Thoracic aorta (tissue), 2 donors: ENCODE measurements around the gene DIAPH1. TPM values are rescaled to one million over a fixed set of nuclear protein-coding genes. Genes with fewer than 3 reads are reported as not detected.
A peak's percentile ranks its signal among the peaks of the same experiment; 100 is the strongest.

Experiments used
- ATAC-seq: fragments of 150-250 bp; one replicate; pipeline ENCODE4 v1.8.0; 2017; ENCODE audit warnings: low read depth; ENCODE audit not compliant: insufficient number of reproducible peaks, low FRiP score
- DNase-seq: peaks from one replicate; pipeline ENCODE4 v3.0.0-alpha.2; 2020; ENCODE audit warnings: low spot score
- H3K27ac ChIP-seq, 2 donors: fragments of 200-600 bp; sonication (generic); 1 replicate in 1 of 2; 2 replicates in 1 of 2; pipeline ENCODE4 v1.5.1; 2016; ENCODE audit warnings: mild to moderate bottlenecking in 2 of 2, moderate library complexity in 2 of 2
- H3K27me3 ChIP-seq: fragments of 200-600 bp; sonication (generic); replicated peaks from 2 replicates; pipeline ENCODE4 v1.6.0; 2016; ENCODE audit warnings: mild to moderate bottlenecking; ENCODE audit not compliant: insufficient read depth
- H3K36me3 ChIP-seq: fragments of 200-600 bp; sonication (generic); one replicate; pipeline ENCODE4 v1.5.1; 2016
- H3K4me1 ChIP-seq, 2 donors: fragments of 200-600 bp; sonication (generic); 1 replicate in 1 of 2; 2 replicates in 1 of 2; pipeline versions ENCODE4 v1.5.1 to v1.6.0; 2016; ENCODE audit warnings: low read depth in 2 of 2, mild to moderate bottlenecking in 1 of 2; ENCODE audit not compliant: control insufficient read depth in 1 of 2
- H3K4me3 ChIP-seq: fragments of 200-600 bp; sonication (generic); 2 replicates; pipeline ENCODE4 v1.5.1; 2016; ENCODE audit warnings: mild to moderate bottlenecking
- H3K9me3 ChIP-seq: fragments of 200-600 bp; sonication (generic); 2 replicates; pipeline ENCODE4 v1.5.1; 2016
- total RNA-seq, 2 donors: library from RNA; depleted of rRNA; stranded (reverse); fragments of >200 nt; gene quantifications; one replicate each; pipeline versions ENCODE4 v1.1.0 to v1.2.3, GENCODE V29; 2016
- TF ChIP-seq, protein P1 (sequence below): fragments of 200-600 bp; sonication (generic); IDR thresholded peaks from one replicate; pipeline ENCODE4 v1.5.1; 2019; ENCODE audit warnings: antibody characterized with exemption

DIAPH1 gene
- total RNA-seq, 2 donors from 2014 or later: 91.0 to 93.1 TPM

GRCh38 chr5:141495453-141495811 lies 123.4 kb downstream of the DIAPH1 start:
- no peak for DNase-seq
- no peak overlapping the region for H3K4me3 ChIP-seq
- H3K27ac ChIP-seq: no peak overlapping the region
- H3K4me1 ChIP-seq: peaks cover 9 to 29% of the 10 kb centered on the region in 2 donors
- ATAC-seq: no peak
- TF ChIP-seq, protein P1, sequence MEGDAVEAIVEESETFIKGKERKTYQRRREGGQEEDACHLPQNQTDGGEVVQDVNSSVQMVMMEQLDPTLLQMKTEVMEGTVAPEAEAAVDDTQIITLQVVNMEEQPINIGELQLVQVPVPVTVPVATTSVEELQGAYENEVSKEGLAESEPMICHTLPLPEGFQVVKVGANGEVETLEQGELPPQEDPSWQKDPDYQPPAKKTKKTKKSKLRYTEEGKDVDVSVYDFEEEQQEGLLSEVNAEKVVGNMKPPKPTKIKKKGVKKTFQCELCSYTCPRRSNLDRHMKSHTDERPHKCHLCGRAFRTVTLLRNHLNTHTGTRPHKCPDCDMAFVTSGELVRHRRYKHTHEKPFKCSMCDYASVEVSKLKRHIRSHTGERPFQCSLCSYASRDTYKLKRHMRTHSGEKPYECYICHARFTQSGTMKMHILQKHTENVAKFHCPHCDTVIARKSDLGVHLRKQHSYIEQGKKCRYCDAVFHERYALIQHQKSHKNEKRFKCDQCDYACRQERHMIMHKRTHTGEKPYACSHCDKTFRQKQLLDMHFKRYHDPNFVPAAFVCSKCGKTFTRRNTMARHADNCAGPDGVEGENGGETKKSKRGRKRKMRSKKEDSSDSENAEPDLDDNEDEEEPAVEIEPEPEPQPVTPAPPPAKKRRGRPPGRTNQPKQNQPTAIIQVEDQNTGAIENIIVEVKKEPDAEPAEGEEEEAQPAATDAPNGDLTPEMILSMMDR: no peak
- H3K27me3 ChIP-seq: no peaks in the 10 kb centered on the region
- peaks cover 4% of the 10 kb centered on the region for H3K36me3 ChIP-seq
- no peaks in the 10 kb centered on the region for H3K9me3 ChIP-seq

GRCh38 chr5:141494761-141495452 lies 123.9 kb downstream of the DIAPH1 start:
- ATAC-seq: no peak
- H3K4me3 ChIP-seq: peak overlapping the region; percentile 10
- peaks cover 4% of the 10 kb centered on the region for H3K36me3 ChIP-seq
- TF ChIP-seq, protein P1: no peak
- peaks cover 9 to 32% of the 10 kb centered on the region in 2 donors for H3K4me1 ChIP-seq
- no peaks in the 10 kb centered on the region for H3K9me3 ChIP-seq
- no peaks in the 10 kb centered on the region for H3K27me3 ChIP-seq
- H3K27ac ChIP-seq: no peak overlapping the region
- no peak for DNase-seq

- ATAC-seq (no peak), DNase-seq (no peak)
- Histone ChIP-seq H3K27me3 (no peaks in the 10 kb centered on the region), H3K4me3 (peak overlapping the region; percentile 10), H3K4me1 (peaks cover 16 to 43% of the 10 kb centered on the region in 2 donors), H3K9me3 (no peaks in the 10 kb centered on the region), H3K27ac (no peak overlapping the region), H3K36me3 (peaks cover 4% of the 10 kb centered on the region)
- TF ChIP-seq, protein P1: no peak
Observed at GRCh38 chr5:141493500-141494422, 125.0 kb downstream of the DIAPH1 start.

DNA sequence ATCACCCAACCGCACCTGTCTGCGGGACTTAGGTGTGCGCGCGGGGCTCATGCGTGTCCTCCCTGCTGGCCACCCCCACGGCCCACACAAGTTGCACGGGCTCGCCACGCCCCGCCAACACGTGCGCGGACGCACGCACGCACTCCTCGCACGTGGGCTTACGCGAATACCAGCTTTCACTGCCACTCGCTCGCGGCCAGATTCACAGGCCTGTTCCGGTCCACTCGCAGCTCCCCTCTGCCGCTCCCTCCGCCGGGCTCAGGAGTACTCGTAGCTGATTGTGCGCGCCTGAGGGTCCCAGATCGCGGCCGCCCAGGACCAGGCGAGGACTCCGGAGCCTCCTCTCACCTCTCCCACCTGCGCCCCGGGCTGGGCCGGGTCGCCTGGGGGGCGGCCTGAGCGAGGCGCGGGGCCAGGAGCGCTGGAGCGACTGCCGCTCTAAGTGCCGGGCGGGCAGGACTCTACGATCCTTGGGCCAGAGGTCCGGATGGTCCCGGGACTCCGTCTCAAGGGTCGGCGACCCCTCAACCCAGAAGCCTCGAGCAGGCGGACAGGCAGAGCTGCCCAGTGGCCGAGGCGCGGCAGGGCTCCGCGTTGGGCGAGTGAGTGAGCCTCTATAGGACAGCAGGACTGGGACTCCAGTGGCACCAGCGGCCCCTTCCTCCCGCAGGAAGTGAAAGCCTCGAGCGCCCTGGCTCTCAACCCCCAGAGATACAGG lies 126.5 kb downstream of the DIAPH1 start:
- no peak for ATAC-seq
- Histone ChIP-seq H3K27ac (no peak overlapping the region), H3K4me3 (peak overlapping the region; percentile 49), H3K9me3 (no peaks in the 10 kb centered on the region), H3K27me3 (no peaks in the 10 kb centered on the region), H3K4me1 (peaks cover 16 to 51% of the 10 kb centered on the region in 2 donors), H3K36me3 (peaks cover 4% of the 10 kb centered on the region)
- no peak for DNase-seq
- TF ChIP-seq, protein P1: no peak
